CD4-positive, alpha-beta T cell treated with Interferon gamma for 1 hour (primary cell): ENCODE measurements around the gene ANO10.
"Not testable (repeated sequence)": the region's sequence is repeated elsewhere in the genome, so short reads cannot be mapped to it uniquely, and the experiment has no call there.

ENCODE experiments used
- DNase-seq: peaks from one replicate; pipeline ENCODE4 v3.0.0-alpha.2; 2020

The ANO10 gene

GRCh38 chr3:43565661-43566341, 56.0 kb downstream of the ANO10 start:
- DNase-seq = not testable (repeated sequence)

GRCh38 chr3:43559961-43560360, 61.9 kb downstream of the ANO10 start:
- DNase-seq = no peak

- DNase-seq = no peak
These were observed 63.6 kb downstream of the ANO10 start for GRCh38 chr3:43558171-43558570.

GRCh38 chr3:43549626-43550290, 72.1 kb downstream of the ANO10 start:
- no peak for DNase-seq

GRCh38 chr3:43544277-43544676, 77.5 kb downstream of the ANO10 start:
- DNase-seq = not testable (repeated sequence)

- DNase-seq = no peak
These were observed 79.3 kb downstream of the ANO10 start for GRCh38 chr3:43542328-43543043.

- no peak for DNase-seq
These were observed 81.2 kb downstream of the ANO10 start for GRCh38 chr3:43540624-43541023.

GRCh38 chr3:43539321-43539720, 82.5 kb downstream of the ANO10 start:
- DNase-seq = no peak

GRCh38 chr3:43537225-43537624, 84.6 kb downstream of the ANO10 start:
- no peak for DNase-seq

GRCh38 chr3:43534675-43535074, 87.1 kb downstream of the ANO10 start:
- no peak for DNase-seq

- no peak for DNase-seq
These were observed 88.8 kb downstream of the ANO10 start for GRCh38 chr3:43533009-43533408.

GRCh38 chr3:43531835-43532234, 90.0 kb downstream of the ANO10 start:
- DNase-seq = no peak

- no peak for DNase-seq
These were observed 93.2 kb downstream of the ANO10 start for GRCh38 chr3:43528498-43529099.

- no peak for DNase-seq
These were observed 94.9 kb downstream of the ANO10 start for GRCh38 chr3:43526956-43527355.

- no peak for DNase-seq
These were observed 95.7 kb downstream of the ANO10 start for GRCh38 chr3:43525941-43526607.

- no peak for DNase-seq
These were observed 96.4 kb downstream of the ANO10 start for GRCh38 chr3:43525386-43525785.

- no peak for DNase-seq
These were observed 98.3 kb downstream of the ANO10 start for GRCh38 chr3:43523454-43524053.

GRCh38 chr3:43522727-43523362, 99.0 kb downstream of the ANO10 start:
- DNase-seq = no peak

- DNase-seq = no peak
These were observed 99.9 kb downstream of the ANO10 start for GRCh38 chr3:43521941-43522340.

- not testable (repeated sequence) for DNase-seq
These were observed 103.3 kb downstream of the ANO10 start for GRCh38 chr3:43518515-43518914.

GRCh38 chr3:43515970-43516635, 105.7 kb downstream of the ANO10 start:
- DNase-seq = no peak
